ENCODE data around the gene PAK4.
"Not testable (repeated sequence)": the region's sequence is repeated elsewhere in the genome, so short reads cannot be mapped to it uniquely, and the experiment has no call there.

Gene PAK4

DNA sequence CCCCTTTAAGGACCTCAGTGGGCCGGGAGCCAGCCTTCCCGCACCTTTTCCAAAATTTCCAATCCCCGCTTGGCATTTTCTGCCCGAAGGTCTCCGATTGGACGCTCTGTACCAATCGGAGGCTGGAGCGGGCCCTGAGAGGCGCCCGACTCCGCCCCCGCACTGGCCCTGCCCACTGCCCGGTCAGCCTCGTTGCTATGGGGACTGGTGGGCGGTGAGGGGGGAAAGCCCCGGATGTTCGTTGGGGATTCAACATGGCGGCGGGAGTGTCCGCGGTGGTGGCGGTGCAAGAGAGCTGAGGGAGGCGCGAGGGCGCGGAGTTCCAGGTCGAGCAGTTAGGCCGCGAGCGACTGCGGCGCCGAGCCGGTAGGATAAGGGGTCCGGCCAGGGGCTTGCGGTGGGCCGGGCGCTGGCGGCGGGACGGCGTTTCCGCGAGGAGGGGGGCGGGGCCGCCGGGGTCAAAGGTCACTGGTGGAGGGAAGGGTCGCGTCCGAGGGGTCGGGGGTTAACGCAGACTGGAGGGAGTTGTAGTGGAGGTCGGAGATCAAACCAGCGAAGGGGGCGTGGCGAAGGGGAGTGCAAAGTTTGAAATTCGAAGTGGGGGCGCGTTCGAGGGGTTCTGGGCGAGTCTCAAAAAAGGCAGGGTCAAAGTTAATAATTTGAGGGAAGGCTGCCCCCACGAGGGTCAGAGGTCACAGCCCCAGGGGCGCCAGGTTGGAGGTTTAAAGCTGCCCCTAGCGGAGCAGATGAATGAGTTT is at the start of gene PAK4:
Gene PAK4 (plus strand): TSS at position 233 of the 758 bp plus-strand sequence. CDS start 43,768 bp downstream, outside the sequence.
- DNase-seq (ENCODE audit: low read depth), result peak; percentile 96

GRCh38 chr19:39077323-39077722 is 48.3 kb upstream of the PAK4 start:
- DNase-seq (ENCODE audit: low read depth), result no peak

DNA sequence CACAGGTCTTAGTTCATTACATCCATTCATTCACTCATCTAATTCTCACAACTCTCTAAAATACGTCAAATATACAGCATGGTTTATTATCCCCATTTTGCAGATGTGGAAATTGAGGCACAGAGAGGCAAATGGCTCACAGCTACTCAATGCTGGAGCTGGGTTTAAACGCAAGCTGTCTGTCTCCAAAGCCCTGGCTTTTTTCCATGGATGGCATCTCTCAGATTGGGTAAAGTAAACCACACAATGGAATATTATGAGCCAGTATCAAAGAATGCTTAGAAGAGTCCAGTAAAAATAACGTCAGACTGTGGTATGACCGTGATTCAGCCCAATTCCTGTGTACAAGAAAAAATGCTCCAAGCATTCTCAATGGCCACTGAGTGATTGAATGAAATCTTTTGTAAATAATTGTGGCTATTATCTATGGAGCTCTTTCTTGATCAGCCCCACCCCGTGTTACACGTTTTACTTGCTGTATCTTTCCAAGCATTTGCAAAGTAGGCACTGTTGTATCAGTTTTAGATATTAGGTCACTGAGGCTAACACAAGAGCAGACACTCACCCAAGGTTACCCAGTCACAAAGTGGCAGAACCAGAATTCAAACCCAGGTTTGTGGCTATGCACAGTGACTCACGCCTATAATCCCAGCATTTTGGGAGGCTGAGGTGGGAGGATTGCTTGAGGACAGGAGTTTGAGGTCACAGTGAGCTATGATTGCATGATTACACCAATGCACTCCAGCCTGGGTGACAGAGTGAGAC is 47.0 kb upstream of the PAK4 start:
- DNase-seq (ENCODE audit: low read depth), result no peak

DNA sequence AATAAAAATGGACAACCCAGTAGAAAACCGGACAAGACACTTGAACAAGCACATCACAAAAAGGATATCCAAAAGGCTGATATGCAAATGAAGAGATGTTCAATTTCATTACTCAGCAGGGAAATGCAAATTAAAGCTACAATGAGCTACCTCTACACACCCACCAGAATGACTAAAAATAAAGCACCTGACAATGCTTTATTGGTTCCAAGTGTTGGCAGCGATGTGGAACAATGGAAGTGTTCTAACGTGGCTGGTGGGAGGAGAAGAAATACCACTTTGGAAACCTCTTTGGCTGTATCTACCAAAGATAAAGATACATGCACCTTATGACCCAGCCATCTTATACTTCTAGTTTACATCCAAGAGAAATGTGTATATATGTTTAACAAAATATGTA is 45.2 kb upstream of the PAK4 start:
- DNase-seq (ENCODE audit: low read depth), result no peak

GRCh38 chr19:39082167-39082566 is 43.4 kb upstream of the PAK4 start:
- no peak for DNase-seq (ENCODE audit: low read depth)

DNA sequence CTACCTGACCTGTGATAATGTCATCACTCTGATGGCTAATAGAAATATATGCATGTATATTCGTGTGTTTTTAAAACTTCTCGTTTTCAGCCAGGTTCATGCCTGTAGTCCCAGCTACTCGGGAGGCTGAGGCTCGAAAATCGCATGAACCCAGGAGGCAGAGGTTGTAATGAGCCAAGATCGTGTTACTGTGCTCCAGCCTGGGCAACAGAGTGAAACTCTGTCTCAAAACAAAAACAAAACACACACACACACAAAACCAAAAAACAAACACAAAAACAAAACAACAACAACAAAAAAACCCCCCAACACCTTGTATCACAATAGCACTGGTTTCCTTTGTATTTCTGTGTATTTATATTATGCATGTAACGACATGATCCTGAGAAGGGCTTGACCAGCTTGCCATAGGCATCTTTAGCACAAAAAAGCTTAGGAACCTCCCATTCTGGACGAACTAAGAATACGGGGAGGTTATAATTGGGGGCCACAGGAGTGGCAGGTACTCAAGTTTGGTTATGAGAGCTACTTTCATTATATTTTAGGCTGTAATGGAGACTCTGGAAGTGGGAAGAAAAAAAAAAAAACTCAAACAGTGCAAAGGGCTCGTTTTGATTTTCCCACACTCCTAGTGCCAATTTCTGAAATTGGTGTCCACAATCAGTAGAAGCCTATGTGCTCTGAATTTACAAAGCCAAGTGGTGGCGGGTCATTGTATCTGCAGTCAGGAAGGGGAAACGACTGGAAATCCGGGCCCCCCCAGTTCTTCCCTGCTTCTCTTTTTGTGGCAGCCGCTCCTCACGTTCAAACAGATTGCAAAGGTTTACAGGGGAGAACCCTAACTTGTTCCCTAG is 42.6 kb upstream of the PAK4 start:
- no peak for DNase-seq (ENCODE audit: low read depth)

DNA sequence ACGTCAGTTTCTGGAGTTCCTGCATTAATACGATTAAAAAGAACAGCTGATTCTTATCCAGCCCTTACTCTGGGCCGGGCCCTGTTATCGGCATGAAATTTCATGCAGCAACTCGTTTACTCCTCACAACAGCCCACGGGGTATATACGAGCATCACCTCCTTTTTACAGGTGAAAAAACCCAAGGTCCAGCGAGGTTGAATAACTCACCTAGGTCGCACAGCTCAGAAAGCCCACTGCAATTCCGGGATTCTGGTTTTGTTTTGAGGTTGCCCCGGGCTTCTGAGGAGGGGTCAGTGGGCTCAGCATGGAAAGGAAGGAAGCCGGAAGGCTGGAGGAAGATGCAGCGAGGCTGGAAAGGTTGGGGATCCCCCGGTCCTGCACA is 42.0 kb upstream of the PAK4 start:
- DNase-seq (ENCODE audit: low read depth), result no peak

DNA sequence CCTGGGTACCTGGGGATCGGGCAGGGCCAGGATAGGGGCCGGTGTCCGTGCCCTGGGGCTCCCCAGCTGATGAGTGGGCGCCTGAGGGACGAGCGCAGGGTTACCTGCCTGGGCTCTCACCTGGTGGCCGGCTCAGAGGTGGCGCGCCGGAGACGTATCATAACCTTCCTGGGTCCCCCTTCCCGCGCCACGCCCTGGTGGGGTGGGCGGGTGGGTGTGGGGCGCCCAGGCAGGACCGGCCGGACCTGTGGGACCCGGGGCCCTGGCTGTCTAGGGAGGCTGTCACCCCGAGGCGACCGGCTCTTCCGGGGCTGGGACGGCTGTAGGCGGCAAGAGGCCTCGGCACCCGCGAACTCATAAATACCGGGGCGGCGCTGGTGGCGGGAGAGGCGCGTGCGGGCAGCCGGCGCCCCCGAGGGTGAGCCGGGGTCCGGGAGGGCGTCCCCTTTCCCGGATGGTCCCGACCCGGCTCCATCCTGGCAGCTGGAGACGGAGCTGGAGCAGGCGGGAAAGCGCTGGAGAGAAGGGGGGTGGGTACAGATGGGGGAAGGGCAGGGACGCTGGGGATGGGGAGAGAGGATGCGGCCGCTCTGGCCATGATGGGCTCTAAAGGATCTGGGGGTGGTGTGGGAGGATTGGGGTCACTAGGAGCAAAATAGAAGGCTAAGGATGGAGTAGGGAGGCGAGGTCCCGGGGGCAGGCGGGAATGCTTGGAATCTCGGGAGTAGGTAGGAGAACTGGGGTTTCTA is 41.4 kb upstream of the PAK4 start, which contains the start of gene ACP7:
Gene ACP7 (plus strand): TSS at position 386 of the 749 bp plus-strand sequence. CDS start 902 bp downstream, outside the sequence.
- DNase-seq (ENCODE audit: low read depth), result no peak

DNA sequence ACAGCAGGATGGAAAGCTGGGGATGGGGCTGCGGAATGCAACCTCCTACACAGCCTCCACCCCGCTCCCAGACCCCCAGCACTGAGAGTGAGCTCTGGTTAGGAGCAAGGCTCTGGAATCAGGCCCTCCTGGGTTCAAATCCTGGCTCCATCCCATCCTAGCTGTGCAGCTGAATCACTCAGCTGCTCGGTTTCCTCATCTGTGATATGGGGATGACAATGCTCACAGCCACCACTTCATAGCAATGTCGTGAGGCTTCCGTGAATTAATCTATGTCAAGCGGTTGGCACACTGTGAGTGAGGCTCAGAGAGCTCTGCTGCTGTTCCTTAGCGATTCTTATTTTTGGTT is 40.9 kb upstream of the PAK4 start:
- DNase-seq (ENCODE audit: low read depth), result no peak

DNA sequence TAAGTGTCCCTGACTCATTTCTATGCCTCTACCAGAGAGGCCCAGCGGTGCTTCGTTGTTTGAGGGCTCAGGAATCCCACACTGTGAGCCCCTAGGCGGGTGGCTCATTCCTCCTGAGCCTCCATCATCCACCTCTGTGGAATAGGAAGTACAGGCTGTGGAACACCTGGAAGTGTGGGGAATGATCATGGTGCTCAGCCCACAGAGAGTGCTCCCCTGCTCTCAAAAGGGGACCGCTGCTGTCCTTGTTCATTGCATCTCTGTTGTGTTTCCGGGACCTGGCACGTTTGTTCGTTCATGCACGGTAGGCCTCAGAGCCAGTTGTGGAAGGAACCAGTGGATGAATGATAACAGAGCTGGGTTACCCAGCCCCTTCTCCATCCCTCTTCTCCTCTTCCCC is 40.2 kb upstream of the PAK4 start:
- DNase-seq (ENCODE audit: low read depth), result no peak

DNA sequence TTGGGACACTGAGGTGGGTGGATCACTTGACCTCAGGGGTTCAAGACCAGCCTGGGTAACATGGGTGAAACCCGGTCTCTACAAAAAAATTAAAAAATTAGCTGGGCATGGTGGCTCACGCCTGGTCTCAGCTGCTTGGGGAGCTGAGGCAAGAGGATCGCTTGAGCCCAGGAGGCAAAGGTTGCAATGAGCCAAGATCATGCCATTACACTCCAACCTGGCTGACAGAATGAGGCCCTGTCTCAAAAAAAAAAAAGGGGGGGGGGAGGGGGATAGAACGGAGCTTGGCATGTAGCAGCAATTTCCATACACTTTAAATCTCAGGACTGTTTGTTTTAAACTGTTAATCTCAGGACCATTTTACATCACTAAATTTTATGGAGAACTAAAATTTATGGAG is 39.2 kb upstream of the PAK4 start:
- DNase-seq (ENCODE audit: low read depth), result no peak

- no peak for DNase-seq (ENCODE audit: low read depth)
Measured at GRCh38 chr19:39087907-39088686, 37.5 kb upstream of the PAK4 start.

DNA sequence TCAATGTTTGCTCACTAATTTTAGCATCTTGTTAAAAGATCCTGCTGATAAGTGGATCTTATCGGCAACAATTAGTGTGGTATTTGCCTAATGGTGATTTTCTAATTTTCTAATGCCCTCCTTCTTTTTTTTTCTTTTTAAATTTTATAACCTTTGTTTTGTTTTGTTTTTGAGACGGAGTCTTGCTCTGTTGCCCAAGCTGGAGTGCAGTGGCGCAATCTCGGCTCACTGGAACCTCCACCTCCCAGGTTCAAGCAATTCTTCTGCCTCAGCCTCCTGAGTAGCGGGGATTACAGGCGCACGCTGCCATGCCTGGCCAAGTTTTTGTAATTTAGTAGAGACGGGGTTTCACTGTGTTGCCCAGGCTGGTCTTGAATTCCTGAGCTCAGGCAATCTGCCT is 35.6 kb upstream of the PAK4 start:
- not testable (repeated sequence) for DNase-seq (ENCODE audit: low read depth)

DNA sequence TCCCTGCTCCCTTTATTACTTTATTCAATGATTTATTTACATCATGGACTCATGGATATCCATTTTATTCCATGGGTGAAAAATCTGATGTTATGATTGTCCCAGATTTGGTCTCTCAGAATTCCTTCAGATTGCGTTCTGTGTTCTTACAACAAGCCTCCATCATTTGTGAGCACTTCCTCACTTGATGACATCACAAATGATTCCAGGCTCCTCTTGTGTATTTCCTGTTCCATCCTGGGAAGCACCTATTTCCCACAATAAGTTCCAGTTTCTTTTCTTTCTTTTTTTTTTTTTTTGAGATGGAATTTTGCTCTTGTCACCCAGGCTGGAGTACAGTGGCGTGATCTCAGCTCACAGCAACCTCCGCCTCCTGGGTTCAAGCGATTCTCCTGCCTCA is 34.7 kb upstream of the PAK4 start:
- no peak for DNase-seq (ENCODE audit: low read depth)

DNA sequence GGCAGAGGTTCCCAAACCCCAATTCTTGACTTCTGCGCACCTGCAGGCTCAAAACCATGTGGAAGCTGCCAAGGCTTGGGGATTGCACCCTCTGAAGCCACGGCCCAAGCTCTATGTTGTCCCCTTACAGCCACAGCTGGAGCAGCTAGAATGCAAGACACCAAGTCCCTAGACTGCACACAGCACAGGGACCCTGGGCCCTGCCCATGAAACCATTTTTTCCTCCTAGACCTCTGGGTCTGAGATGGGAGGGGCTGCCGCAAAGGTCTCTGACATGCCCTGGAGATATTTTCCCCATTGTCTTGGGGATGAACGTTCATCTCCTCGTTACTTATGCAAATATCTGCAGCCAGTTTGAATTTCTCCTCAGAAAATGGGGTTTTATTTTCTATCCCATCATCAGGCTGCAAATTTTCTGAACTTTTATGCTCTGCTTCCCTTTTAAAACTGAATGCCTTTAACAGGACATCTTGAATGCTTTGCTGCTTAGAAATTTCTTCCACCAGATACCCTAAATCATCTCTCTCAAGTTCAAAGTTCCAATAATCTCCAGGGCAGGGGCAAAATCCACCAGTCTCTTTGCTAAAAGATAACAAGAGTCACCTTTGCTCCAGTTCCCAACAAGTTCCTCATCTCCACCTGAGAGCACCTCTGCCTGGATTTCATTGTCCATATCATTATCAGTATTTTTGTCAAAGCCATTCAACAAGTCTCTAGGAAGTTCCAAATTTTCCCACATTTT is 29.6 kb upstream of the PAK4 start:
- DNase-seq (ENCODE audit: low read depth), result not testable (repeated sequence)

GRCh38 chr19:39097299-39097698 is 28.3 kb upstream of the PAK4 start:
- no peak for DNase-seq (ENCODE audit: low read depth)

DNA sequence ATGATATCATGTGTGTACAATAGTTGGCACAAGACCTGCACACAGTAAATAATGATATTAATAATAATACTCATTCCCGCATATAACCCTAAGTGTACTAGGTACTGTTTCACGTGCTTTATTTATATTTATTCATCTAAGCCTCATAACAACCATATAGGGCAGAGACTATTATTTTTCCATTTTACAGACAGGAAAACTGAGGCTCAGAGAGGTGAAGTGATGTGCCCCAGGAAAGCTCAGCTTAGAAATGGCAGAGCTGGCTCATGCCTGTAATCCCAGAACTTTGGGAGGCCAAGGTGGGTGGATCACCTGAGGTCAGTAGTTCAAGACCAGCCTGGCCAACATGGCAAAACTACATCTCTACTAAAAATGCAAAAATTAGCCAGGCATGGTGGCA is 27.9 kb upstream of the PAK4 start:
- DNase-seq (ENCODE audit: low read depth), result no peak

DNA sequence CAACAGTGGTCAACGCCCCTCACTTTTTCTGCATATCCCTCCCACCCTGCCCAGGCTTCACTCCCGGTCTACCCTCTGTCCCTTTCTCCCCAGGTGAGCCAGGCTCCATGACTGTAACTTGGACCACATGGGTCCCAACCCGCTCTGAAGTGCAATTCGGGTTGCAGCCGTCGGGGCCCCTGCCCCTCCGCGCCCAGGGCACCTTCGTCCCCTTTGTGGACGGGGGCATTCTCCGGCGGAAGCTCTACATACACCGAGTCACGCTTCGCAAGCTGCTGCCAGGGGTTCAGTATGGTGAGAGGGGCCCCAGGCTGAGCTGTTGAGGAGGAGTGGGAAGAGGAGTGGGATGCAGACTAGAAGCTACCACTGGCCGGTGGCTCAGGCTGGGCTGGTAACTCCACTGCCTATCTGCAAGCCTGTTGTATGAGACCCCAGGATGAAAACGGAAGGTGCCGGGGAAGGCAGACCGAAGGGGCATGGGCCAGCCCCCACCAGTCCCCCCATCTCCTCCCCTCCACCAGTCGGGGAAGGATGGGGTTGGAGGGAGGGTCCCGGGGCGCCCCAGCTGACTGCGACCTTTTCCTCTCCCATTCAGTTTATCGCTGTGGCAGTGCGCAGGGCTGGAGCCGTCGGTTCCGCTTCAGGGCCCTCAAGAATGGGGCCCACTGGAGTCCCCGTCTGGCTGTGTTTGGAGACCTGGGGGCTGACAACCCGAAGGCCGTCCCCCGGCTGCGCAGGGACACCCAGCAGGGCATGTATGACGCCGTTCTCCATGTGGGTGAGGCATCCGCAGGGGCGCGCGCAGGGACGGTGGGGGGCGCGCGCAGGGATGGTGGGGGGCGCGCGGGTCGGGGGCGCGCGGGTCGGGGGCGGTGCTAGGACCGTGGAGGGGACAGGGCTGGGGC is 27.0 kb upstream of the PAK4 start:
- DNase-seq (ENCODE audit: low read depth), result no peak

DNA sequence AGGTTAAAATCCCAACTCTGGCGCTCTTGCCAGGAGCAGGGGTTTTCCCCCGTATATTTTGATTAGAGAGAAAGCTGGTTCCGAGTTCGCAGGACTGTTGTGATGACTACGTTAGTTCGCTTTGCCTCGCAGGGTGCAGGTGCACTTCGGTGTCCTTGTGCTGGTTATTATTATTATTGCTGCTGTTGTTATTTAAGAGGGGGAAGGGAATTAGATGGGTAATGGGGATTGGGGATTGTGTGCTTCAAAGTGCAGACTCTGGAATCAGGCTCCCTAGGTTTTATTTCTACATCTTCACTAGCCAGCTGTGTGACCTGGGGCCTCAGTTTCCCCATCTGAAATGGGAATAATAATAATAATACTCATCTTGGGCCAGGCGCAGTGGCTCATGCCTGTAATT is 26.2 kb upstream of the PAK4 start:
- no peak for DNase-seq (ENCODE audit: low read depth)
